ENCODE data around the gene NEK1. TPM values are rescaled to one million over a fixed set of nuclear protein-coding genes. Genes with fewer than 3 reads are reported as not detected.

NEK1 gene
- total RNA-seq, 1 experiment from 2014 or later, result 6.0 TPM

DNA sequence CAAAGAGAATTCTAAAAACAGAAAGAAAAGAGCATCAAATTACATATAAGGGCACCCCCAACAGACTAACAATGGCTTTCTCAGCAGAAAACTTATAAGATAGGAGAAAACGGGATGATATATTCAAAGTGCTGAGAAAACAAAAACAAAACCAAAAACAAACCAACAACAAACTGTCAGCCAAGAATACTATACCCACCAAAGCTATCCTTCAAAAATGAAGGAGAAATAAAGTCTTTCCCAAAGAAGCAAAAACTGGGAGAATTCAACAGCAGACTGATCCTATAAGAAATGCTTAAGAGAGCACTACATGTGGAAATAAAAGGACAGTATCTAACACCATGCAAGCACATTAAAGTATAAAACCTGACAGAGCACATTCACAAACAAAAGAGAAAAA lies 168.6 kb downstream of the NEK1 start:
- Mint-ChIP-seq H3K9me3 (ENCODE audit: low read depth, unreplicated experiment) (peaks cover 9% of the 10 kb centered on the region), H3K27me3 (ENCODE audit: unreplicated experiment) (no peaks in the 10 kb centered on the region), H3K4me1 (ENCODE audit: low read depth, unreplicated experiment) (peaks cover 23% of the 10 kb centered on the region), H3K36me3 (ENCODE audit: insufficient read depth, unreplicated experiment) (no peaks in the 10 kb centered on the region), H3K4me3 (ENCODE audit: low read depth, unreplicated experiment) (no peak overlapping the region), H3K27ac (ENCODE audit: unreplicated experiment) (no peak overlapping the region)
- BruUV-seq (replicated peaks), result no TSS peak
- CTCF ChIA-PET, result no interaction called here
- no peak for DNase-seq
- no peak for TF ChIP-seq CTCF (IDR thresholded peaks at IDR 0.05; ENCODE audit: unreplicated experiment)
- intact Hi-C loops (cut with micrococcal nuclease; ENCODE audit: unreplicated experiment), result no loop called here

DNA sequence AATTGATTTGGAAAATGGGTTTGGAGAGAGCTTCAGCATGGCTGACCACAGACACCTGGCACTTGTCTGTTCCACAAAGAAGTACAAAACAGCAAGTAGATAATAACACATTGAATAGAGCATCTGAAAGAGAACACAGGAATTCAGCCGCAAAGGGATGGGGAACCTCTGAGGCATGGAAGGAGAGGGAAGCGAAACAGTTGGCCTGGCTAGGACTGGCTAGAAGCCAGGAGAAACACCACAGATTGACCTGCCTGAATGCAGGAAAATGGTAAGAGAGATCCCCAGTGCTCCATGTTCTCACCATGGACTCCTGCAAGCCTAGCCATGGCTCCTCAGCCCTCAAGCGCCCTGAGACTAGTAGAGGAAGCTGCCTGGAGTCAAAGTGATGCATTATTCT lies 171.9 kb downstream of the NEK1 start:
- H3K9me3 Mint-ChIP-seq (ENCODE audit: low read depth, unreplicated experiment), result peaks cover 9% of the 10 kb centered on the region
- H3K27ac Mint-ChIP-seq (ENCODE audit: unreplicated experiment), result no peak overlapping the region
- CTCF ChIA-PET, result interaction anchor here (0.6 kb wide), 1 partner anchor 339 kb away, joined by 3 read pairs; no protein-coding TSS in a partner anchor
- peaks cover 25% of the 10 kb centered on the region for H3K4me1 Mint-ChIP-seq (ENCODE audit: low read depth, unreplicated experiment)
- BruUV-seq (replicated peaks), result no TSS peak
- no peak for TF ChIP-seq CTCF (IDR thresholded peaks at IDR 0.05; ENCODE audit: unreplicated experiment)
- no peaks in the 10 kb centered on the region for H3K36me3 Mint-ChIP-seq (ENCODE audit: insufficient read depth, unreplicated experiment)
- H3K27me3 Mint-ChIP-seq (ENCODE audit: unreplicated experiment), result no peaks in the 10 kb centered on the region
- intact Hi-C loops (cut with micrococcal nuclease; ENCODE audit: unreplicated experiment), result no loop called here
- no peak overlapping the region for H3K4me3 Mint-ChIP-seq (ENCODE audit: low read depth, unreplicated experiment)
- DNase-seq, result no peak

GRCh38 chr4:169439244-169439643 lies 173.1 kb downstream of the NEK1 start:
- H3K9me3 Mint-ChIP-seq (ENCODE audit: low read depth, unreplicated experiment), result peaks cover 8% of the 10 kb centered on the region
- no peak overlapping the region for H3K27ac Mint-ChIP-seq (ENCODE audit: unreplicated experiment)

GRCh38 chr4:169438057-169438480 lies 174.3 kb downstream of the NEK1 start:
- DNase-seq, result no peak
- Mint-ChIP-seq H3K27me3 (ENCODE audit: unreplicated experiment) (no peaks in the 10 kb centered on the region), H3K4me3 (ENCODE audit: low read depth, unreplicated experiment) (no peak overlapping the region), H3K4me1 (ENCODE audit: low read depth, unreplicated experiment) (peaks cover 25% of the 10 kb centered on the region), H3K9me3 (ENCODE audit: low read depth, unreplicated experiment) (no peaks in the 10 kb centered on the region), H3K36me3 (ENCODE audit: insufficient read depth, unreplicated experiment) (no peaks in the 10 kb centered on the region), H3K27ac (ENCODE audit: unreplicated experiment) (no peak overlapping the region)
- intact Hi-C loops (cut with micrococcal nuclease; ENCODE audit: unreplicated experiment), result no loop called here
- TF ChIP-seq CTCF (IDR thresholded peaks at IDR 0.05; ENCODE audit: unreplicated experiment), result no peak
- CTCF ChIA-PET, result no interaction called here
- no TSS peak for BruUV-seq (replicated peaks)

More at GRCh38 chr4:169439244-169439643, 173.1 kb downstream of the NEK1 start:
- no peak for DNase-seq
- no peak overlapping the region for H3K4me3 Mint-ChIP-seq (ENCODE audit: low read depth, unreplicated experiment)
- intact Hi-C loops (cut with micrococcal nuclease; ENCODE audit: unreplicated experiment), result no loop called here
- no TSS peak for BruUV-seq (replicated peaks)
- TF ChIP-seq CTCF (IDR thresholded peaks at IDR 0.05; ENCODE audit: unreplicated experiment), result no peak
- H3K36me3 Mint-ChIP-seq (ENCODE audit: insufficient read depth, unreplicated experiment), result no peaks in the 10 kb centered on the region
- H3K27me3 Mint-ChIP-seq (ENCODE audit: unreplicated experiment), result no peaks in the 10 kb centered on the region
- H3K4me1 Mint-ChIP-seq (ENCODE audit: low read depth, unreplicated experiment), result peaks cover 25% of the 10 kb centered on the region
- CTCF ChIA-PET, result interaction anchor here (0.7 kb wide), 1 partner anchor 254 kb away, joined by 3 read pairs; no protein-coding TSS in a partner anchor
